DMS114 treated with DMSO at 0.1 percent for 48 hours (cell line): ENCODE measurements around the gene LRRC43.
"Not testable (repeated sequence)": the region's sequence is repeated elsewhere in the genome, so short reads cannot be mapped to it uniquely, and the experiment has no call there.

Experiments
- DNase-seq: peaks from one replicate; lab custom pipeline; 2025; ENCODE audit not compliant: unreplicated experiment; lab: John Stamatoyannopoulos, UW

Gene LRRC43

DNA sequence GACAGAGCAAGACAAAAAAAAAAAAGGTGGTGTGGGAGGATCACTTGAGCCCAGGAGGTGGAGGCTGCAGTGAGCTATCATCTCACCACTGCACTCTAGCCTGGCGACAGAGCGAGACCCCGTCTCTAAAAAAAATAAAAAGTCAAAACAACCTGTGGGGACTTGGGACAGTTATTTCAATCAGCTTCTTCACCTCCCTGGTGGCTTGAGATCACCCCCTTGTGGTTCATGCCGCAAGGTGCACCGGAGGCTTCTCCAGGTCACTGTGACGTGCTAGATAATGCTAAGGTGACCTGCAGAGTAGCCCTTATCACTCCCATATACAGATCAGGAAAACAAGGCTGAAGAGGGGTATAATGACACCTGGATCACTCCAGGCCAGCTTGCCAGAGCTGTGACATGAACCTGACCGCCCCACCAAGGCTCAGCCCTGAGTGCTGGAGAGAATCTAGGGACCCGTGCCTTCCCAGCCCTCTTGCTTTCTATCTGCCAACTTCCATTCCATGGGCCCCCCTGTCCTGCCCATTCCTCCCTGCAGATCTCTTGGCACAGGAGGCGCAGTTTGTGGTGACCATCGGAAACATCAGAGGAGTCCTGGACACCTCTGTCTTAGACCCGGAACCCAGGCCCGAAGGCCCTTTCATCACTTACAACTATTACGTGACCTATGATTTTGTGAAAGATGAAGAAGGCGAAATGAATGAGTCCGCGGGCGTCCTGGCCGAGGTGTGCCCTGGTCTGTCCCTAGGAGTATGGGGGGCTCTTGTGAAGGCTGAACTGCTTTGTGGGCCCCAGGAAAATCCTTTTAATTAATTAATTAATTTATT is 8.1 kb downstream of the LRRC43 start:
- DNase-seq = peak; percentile 27

DNA sequence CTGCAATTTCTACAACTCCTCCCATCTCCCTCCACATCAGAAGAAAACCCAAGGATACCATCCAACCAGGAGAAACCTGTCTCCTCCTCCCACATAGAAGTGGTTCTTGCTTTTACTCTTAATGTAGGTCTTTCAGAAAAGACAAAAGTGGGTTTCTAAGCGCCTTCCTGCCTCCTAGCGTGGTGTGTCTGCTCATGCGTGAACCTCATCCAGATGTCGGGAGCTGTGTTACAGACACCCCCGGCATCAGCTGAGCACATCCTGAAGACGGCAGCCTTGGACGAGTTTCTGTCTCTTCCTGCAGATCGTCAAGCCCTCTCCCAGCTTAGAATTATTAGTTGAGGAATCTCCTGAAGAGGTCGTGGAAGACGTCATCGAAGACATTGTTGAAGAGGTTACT is 9.5 kb downstream of the LRRC43 start:
- no peak for DNase-seq

DNA sequence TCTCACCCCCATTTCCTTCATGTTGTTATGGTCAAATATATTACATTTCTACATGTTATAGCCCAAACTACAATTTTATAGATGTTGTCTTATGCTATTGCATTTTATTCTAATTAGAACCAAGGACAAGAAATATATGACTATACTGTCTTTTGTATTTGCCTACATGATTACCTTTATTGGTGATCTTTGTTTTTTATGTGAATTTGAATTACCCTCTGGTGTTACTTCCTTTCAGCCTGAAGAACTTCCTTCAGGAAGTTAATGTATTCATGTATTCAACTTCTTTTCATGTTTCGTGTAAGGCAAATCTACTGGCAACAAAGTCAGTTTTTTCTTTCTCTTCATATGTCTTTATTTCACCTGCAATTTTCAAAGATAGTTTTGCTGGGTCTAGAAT is 11.9 kb downstream of the LRRC43 start:
- no peak for DNase-seq

DNA sequence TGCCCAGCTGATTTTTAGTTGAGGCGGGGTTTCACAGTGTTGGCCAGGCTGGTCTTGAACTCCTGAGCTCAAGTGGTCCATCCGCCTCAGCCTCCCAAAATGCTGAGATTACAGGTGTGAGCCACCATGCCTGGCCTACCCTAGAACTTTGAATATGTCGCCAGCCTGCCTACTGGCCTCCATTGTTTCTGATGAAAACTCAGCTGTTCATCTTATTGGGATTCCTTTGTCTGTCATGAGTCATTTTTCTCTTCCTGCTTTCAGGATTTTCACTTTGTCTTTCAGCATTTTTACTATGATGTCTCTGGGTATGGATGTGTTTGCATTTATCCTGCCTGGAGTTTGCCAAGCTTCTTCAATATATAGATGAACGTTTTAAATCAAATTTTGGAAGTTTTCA is 12.5 kb downstream of the LRRC43 start:
- no peak for DNase-seq

DNA sequence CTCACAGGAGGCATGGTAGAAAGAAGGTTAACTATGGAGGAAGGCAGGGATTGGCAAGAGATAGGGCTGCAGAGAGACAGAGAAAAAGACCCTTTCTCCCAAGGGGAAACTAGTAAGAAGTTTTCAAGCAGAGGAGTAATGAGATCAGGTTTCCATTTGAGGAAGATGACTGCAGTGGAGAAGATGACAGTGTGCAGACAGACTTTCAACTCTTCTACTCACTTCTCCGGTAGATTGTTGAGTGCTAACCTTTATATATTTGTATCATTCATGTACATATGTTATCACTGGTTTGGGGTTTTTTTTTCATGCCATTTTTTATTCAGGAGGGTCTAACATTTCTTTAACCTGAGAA is 14.7 kb downstream of the LRRC43 start:
- DNase-seq = no peak

DNA sequence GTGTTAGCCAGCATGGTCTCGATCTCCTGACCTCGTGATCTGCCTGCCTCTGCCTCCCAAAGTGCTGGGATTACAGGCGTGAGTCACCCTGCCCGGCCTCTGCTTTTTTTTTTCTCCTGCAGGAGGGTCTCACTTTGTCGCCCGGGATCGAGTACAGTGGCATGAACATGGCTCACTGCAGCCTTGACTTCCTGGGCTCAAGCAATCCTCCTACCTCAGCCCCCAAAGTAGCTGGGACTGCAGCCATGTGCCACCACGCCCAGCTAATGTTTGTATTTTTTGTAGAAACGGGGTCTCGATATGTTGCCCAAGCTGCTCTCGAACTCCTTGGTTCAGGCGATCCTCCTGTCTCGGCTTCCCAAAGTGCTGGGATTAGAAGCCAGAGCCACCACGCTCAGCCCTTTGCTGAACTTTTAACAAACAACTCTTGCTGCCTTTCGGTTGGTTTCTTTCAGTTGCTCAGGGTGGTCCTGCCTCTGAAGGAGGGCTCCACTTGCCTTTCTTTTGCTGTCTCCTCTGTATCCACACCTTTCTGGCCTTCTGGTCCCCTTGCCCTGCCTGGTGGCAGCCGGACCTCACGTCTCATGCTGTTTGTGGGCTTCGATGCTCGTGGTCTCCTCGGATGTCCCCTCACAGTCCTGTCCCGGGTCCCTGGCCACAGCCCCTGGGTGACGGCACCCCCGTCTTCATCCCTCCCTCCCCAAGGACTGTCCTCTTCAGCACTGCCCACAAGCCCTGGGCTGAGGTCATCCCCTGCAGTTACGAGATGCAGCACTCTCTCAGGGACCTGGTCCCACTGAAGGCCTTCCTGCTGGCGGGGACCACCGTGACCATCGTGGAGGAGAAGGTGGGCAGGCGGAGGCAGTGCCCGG is 16.8 kb downstream of the LRRC43 start:
- DNase-seq = no peak

DNA sequence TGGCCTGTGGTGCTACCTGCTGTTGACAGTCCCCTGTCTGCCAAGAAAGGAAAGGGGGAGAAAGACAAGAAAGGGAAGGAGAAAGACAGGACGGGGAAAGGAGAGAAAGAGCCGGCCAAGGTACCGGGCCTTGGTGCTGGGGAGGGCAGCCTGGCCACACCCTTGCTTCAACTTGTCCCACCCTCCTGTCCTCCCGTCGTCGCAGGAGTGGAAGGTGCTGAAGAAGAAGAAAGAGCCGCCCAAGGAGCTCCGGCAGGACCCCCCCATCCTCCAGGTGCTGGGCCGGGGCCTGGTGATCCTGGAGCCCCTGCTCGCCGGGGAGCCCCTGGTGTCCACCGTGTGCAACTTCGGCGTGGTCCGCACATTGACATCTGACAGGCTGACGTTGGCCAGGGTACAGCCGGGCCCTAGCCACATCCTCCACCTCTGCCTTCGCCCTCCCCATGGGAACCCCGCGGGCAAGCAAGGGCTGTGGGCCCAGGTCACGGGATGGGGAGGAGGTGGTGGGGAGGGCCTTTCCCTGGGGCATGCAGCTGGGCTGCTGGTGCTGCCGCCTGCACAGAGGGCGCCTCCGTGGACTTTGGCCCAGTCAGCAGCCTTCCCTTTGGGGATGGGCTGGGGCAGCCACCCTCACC is 17.7 kb downstream of the LRRC43 start:
- no peak for DNase-seq

DNA sequence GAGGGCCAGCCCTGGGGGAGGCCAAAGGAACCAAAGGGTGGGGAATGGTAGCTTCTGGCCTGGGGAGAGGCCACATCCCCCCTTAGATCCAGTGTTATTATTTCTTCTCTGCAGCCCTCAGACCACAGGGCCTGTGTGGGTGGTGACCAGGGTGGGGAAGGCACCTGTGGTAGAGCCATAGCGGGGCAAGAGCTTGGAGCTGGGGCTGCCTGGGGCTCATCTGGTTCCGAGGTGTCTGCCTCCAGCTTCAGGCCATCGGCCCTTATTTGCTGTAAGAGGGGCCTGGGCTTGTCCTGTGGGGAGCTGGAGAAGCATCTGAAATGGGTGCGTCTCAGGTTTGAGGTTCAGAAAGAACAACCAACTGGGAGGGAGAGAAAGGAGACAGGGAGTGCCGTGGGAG is 18.5 kb downstream of the LRRC43 start:
- no peak for DNase-seq

DNA sequence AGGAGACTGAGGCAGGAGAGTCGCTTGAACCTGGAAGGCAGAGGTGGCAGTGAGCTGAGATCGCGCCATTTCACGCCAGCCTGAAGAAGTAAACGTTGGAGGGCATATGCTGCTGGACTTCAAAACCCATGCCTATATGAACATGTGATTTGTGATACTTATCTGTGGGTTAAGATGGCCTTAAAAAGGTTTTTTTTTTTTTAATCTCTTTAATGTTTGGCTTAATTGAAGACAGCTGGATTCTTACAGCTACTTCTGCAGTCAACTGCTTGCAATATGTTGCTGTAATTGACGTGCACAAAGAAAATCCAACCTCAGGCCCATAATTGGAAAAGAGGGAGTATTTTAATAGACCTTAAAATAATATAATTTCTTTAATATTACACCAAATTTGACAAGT is 19.1 kb downstream of the LRRC43 start:
- no peak for DNase-seq

DNA sequence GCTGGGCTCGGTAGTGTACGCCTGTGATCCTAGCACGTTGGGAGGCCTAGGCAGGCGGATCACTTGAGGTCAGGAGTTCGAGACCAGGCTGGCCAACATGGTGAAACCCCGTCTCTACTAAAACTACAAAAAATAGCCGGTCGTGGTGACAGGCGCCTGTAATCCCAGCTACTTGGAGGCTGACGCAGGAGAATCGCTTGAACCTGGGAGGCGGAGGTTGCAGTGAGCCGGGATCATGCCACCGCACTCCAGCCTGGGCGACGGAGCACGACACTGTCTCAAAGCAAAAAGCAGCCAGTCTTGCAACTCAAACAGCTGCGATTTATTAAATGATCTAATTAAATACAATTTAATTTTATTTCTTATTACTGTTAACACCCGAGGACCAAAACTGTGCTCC is 19.9 kb downstream of the LRRC43 start:
- DNase-seq = not testable (repeated sequence)

DNA sequence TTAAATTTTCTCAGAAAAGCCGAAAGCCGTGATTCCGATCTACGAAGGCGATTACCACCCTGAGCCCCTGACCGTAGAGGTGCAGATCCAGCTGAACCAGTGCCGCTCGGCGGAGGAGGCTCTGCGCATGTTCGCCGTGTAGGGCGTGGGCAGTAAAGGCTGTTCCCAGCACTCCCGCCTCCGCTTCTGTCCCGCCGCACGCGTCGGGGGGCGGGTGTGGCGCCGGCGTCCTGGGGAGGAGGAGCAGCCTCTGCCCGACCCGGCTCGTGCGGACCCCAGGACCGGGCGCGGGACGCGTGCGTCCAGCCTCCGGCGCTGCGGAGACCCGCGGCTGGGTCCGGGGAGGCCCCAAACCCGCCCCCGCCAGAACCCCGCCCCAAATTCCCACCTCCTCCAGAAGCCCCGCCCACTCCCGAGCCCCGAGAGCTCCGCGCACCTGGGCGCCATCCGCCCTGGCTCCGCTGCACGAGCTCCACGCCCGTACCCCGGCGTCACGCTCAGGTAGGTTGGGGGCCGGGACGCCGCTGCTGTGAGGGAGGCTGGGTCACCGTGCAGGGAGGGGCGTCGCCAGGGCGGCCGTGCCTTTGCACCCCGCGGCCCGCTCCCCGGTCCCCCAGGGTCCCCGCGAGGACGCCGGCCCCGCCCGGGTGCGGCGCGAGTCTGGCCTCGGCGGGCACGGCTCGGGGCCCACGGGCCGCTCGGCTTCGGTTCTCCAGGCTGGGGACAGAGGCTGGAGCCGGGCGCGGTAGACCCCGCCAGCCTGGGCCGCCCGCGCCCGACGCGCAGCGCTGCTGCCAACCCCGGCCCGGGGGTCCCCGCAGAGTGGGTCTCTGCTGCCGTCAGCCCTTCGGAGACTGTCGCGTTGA is 20.6 kb downstream of the LRRC43 start, which contains the start of gene B3GNT4:
TSS of gene B3GNT4 (plus strand) at position 409 of the 866 bp plus-strand sequence. CDS start 910 bp downstream, outside the sequence.
- DNase-seq = peak; percentile 46

DNA sequence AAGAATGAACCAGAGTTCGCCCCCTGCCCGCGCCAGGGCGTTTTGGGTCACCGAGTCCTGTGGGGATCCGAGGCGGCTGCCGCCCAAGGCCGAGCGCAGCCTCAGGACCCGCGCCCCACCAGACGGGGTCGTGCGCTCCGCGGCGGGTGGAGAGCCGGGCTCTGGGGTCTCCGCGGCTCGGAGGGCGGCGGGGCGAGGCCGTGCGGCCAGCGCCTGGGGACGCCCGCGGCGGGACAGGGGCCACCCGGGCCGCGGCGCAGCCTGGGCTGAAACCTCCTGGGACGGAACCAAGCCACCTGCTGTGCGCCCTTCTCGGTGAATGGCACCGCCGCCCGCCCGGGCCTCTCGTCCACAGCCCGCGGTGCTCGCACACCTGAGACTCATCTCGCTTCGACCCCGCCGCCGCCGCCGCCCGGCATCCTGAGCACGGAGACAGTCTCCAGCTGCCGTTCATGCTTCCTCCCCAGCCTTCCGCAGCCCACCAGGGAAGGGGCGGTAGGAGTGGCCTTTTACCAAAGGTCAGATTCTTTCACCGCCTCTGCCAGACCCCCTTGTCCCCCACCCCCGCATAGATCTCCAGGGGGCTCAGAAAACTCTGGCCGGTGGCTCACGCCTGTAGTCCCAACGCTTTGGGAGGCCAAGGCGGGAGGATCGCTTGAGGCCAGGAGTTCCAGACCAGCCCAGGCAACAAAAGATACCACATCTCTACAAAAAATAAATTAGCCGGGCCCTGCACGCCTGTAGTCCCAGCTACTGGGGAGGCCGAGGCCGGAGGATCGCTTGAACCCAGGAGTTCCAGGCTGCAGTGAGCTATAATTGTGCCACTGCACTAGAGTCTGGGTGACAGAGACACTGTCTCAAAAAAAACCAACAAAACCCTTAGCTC is 21.5 kb downstream of the LRRC43 start:
- no peak for DNase-seq

DNA sequence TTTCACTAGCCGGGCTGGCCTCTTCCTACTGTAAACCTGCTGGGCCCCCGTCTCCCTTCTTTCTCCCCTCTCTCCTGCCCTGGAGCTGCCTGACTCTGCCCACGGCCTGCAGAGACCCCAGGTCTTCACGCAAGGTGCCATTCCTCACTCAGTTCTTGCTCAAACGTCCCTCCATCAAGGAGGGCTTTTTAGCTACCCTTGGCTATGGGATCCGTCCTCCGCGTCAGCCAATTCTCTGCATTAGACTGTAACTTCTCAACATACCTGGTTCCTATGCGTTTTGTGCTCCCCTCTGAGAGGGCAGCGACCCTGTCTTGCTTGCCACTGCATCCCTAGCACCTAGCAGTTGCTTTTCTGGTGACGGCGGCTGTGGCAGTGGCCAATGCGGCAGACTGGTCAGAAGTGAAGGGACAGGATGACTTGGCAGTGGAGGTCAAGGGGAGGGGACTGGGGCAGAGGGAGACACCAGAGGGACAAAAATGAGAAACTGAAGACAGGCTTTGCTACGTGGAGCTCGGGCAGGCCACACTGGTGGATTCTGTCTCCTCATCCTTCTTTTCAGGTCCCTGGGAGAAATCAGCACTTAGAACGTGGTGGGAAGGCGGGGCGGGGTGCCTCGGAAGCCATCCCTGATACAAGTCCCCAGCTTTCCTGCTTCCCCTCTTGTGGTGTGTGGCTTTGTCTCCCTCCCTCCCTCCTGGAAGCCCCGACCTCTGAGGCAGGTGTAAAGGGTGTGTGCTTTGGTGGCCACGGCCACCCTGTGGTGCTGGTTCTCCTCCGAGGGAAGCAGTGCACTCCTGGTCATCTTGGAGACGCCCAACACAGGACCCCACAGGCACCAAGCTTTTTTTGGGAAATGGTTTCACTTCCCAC is 22.4 kb downstream of the LRRC43 start:
- DNase-seq = no peak

DNA sequence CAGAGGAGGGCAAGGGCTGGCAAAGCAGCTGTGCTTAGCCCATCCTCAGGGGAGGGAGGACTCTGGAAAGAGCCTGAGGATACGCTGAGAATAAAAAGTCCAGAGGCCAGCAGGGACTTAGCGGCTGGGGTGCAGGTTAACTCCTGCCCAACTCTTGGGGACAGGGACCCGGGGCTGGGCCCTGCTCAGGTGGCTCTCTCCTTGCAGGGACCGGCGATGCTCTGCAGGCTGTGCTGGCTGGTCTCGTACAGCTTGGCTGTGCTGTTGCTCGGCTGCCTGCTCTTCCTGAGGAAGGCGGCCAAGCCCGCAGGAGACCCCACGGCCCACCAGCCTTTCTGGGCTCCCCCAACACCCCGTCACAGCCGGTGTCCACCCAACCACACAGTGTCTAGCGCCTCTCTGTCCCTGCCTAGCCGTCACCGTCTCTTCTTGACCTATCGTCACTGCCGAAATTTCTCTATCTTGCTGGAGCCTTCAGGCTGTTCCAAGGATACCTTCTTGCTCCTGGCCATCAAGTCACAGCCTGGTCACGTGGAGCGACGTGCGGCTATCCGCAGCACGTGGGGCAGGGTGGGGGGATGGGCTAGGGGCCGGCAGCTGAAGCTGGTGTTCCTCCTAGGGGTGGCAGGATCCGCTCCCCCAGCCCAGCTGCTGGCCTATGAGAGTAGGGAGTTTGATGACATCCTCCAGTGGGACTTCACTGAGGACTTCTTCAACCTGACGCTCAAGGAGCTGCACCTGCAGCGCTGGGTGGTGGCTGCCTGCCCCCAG is 23.4 kb downstream of the LRRC43 start:
- no peak for DNase-seq

DNA sequence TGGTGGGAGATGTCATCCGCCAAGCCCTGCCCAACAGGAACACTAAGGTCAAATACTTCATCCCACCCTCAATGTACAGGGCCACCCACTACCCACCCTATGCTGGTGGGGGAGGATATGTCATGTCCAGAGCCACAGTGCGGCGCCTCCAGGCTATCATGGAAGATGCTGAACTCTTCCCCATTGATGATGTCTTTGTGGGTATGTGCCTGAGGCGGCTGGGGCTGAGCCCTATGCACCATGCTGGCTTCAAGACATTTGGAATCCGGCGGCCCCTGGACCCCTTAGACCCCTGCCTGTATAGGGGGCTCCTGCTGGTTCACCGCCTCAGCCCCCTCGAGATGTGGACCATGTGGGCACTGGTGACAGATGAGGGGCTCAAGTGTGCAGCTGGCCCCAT is 24.1 kb downstream of the LRRC43 start:
- no peak for DNase-seq

DNA sequence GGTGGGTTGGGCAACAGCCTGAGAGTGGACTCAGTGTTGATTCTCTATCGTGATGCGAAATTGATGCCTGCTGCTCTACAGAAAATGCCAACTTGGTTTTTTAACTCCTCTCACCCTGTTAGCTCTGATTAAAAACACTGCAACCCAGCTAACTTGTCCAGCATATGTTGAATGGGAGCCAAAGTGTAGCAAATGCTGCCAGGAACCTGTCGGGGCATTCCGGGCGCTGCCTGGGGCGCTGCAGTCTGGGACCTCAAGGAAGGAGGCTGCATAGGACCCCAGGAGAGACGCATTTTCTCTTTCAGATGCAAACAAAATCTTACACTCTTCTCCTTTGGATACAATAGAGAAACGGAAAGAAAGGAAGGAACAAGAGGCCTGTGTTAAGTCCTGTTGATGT is 24.5 kb downstream of the LRRC43 start:
- no peak for DNase-seq

DNA sequence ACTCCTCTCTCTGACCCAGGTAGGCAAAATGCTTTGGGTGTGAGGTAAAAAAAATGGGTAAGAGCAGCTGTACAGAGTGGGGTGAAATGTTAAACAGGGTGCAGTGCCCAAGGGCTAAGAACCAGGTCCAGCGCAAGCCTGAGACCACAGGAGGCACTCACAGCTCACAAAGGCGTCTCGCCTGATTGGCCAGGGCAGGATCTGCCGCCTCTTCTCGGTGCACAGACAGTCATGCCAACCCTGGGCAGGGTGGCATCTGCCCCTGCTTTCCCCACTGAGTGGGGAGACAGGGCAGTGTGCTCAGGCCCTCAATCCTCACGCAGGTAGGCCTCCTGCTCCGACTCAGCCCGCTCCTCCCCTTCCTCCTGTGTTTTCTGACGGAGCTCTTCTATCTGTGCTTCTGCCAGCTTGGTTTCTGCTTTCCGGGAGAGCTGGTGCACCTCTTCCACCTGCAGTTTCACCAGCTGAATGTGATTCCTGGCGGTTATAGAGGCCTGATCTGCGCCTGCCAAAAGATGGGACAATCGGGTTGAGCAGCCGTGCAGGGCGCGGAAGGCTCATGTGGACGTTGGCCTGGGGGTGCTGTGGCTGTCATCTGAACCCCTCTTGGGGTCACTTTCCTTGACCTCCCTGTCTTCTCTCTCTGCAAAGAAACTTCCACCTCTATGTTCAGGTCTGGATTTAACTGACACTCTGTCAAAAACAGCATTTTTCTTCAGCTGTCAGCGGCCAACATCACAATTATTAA is 25.3 kb downstream of the LRRC43 start:
- no peak for DNase-seq
